Upper lobe of right lung (tissue), 1 donor: ENCODE measurements around the gene DNAJB9. TPM values are rescaled to one million over a fixed set of nuclear protein-coding genes. Genes with fewer than 3 reads are reported as not detected.

Experiments
- ATAC-seq: fragments of 200-7000 bp; cut with Tn5 transposase; one replicate; pipeline ENCODE4 v1.9.1; 2020; ENCODE audit warnings: mild to moderate bottlenecking, moderate library complexity
- DNase-seq: peaks from one replicate; pipeline ENCODE4 v3.0.0-alpha.2; 2020
- H3K27ac ChIP-seq: fragments of 200-600 bp; one replicate; pipeline ENCODE4 v1.8.0; 2022
- H3K27me3 ChIP-seq: fragments of 200-600 bp; one replicate; pipeline ENCODE4 v1.8.0; 2022; ENCODE audit warnings: mild to moderate bottlenecking
- H3K36me3 ChIP-seq: fragments of 200-600 bp; one replicate; pipeline ENCODE4 v1.8.0; 2022
- H3K4me1 ChIP-seq: fragments of 200-600 bp; one replicate; pipeline ENCODE4 v1.8.0; 2022
- H3K4me3 ChIP-seq: fragments of 200-600 bp; one replicate; pipeline ENCODE4 v1.8.0; 2022; ENCODE audit warnings: mild to moderate bottlenecking
- H3K9me3 ChIP-seq: fragments of 200-600 bp; one replicate; pipeline ENCODE4 v1.8.0; 2022
- intact Hi-C: fragments of 100-400 bp; cut with DNase I; formaldehyde crosslinking; loops from one replicate; pipeline ENCODE4 v1.11.0; 2022
- total RNA-seq: library from RNA; stranded (reverse); fragmentation: NEBNext Ultra II Directional; extraction: Animal tissue kit (Norgen Biotek cat#: 25700); gene quantifications from one replicate; pipeline ENCODE4 v1.2.1, GENCODE V29; 2021
- TF ChIP-seq, protein P1 (sequence below): fragments of 200-600 bp; IDR thresholded peaks from one replicate; pipeline ENCODE4 v1.8.0; 2022; ENCODE audit warnings: antibody characterized with exemption
- donor health status: DM: no; HTN: yes; CAD: no; lungs with severe emphysema.

Gene DNAJB9
- total RNA-seq, 1 donor from 2014 or later = 36.5 TPM

DNA sequence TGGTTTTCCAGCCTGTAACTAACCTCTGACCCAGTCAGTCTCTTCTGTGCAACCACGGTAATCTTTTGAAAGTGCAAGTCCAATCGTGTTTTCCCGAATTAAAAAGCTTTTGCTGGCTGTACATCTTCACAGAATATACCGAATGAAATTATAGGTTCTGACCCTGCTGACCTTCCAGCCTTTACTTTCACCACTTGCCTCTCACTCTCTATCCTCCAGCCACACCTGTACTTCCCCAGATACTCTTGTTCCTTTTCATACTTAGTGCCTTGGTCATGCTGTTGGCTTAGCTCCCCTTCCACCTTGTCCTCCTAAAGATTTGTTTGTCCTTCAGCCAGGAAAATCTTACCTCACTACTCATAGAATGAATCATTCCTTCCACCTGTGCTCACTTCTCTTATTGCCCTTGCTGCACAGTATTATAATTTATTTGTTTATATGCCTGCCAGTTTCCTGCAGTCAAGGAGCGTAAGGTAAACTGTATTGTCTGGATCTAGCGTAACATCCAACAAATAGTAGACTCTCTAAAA lies 41.4 kb upstream of the DNAJB9 start:
- no peak for DNase-seq
- ATAC-seq = no peak
- Histone ChIP-seq H3K27me3 (no peaks in the 10 kb centered on the region), H3K36me3 (no peaks in the 10 kb centered on the region), H3K9me3 (no peaks in the 10 kb centered on the region), H3K27ac (no peak overlapping the region), H3K4me1 (peaks cover 19% of the 10 kb centered on the region), H3K4me3 (no peak overlapping the region)
- intact Hi-C loops = no loop called here
- TF ChIP-seq, protein P1, sequence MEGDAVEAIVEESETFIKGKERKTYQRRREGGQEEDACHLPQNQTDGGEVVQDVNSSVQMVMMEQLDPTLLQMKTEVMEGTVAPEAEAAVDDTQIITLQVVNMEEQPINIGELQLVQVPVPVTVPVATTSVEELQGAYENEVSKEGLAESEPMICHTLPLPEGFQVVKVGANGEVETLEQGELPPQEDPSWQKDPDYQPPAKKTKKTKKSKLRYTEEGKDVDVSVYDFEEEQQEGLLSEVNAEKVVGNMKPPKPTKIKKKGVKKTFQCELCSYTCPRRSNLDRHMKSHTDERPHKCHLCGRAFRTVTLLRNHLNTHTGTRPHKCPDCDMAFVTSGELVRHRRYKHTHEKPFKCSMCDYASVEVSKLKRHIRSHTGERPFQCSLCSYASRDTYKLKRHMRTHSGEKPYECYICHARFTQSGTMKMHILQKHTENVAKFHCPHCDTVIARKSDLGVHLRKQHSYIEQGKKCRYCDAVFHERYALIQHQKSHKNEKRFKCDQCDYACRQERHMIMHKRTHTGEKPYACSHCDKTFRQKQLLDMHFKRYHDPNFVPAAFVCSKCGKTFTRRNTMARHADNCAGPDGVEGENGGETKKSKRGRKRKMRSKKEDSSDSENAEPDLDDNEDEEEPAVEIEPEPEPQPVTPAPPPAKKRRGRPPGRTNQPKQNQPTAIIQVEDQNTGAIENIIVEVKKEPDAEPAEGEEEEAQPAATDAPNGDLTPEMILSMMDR = no peak

DNA sequence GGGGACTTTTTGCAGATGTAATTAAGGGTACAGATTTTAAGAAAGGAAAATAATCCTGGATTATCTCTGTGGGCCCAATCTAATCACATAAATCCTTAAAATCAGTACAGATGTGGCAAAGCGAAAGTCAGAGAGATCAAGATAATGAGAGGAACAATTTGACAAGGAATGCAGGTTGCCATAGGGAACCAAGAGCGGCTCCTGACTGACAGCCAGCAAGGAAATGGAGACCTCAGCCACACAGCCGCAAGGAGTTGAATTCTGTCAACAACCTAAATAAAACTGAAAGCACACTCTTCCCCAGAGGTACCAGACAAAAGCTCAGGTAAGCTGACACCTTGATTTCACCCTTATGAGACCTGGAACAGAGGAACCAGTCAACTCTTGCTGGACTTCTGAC lies 40.3 kb upstream of the DNAJB9 start:
- TF ChIP-seq, protein P1 = no peak
- intact Hi-C loops = no loop called here
- Histone ChIP-seq H3K4me1 (peaks cover 12% of the 10 kb centered on the region), H3K9me3 (no peaks in the 10 kb centered on the region), H3K36me3 (no peaks in the 10 kb centered on the region), H3K4me3 (no peak overlapping the region), H3K27me3 (no peaks in the 10 kb centered on the region), H3K27ac (no peak overlapping the region)
- DNase-seq (no peak), ATAC-seq (no peak)

DNA sequence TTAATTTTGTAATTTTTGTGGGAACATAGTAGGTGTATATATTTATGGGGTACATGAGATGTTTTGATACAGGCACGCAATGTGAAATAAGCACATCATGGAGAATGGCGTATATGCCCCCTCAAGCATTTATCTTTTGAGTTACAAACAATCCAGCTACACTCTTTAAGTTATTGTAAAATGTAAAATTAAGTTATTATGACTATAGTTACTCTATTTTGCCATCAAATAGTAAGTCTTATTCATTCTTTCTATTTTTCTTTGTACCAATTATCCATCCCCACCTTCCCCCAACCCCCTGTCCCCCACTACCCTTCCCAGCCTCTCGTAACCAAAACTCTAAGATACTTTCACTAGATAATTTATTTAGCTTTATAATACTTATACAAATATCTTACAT lies 36.0 kb upstream of the DNAJB9 start:
- ATAC-seq (no peak), DNase-seq (no peak)
- H3K27me3 ChIP-seq = no peaks in the 10 kb centered on the region
- intact Hi-C loops = no loop called here
- no peaks in the 10 kb centered on the region for H3K9me3 ChIP-seq
- H3K4me3 ChIP-seq = no peak overlapping the region
- TF ChIP-seq, protein P1 = no peak
- H3K4me1 ChIP-seq = no peaks in the 10 kb centered on the region
- H3K27ac ChIP-seq = no peak overlapping the region
- H3K36me3 ChIP-seq = no peaks in the 10 kb centered on the region

DNA sequence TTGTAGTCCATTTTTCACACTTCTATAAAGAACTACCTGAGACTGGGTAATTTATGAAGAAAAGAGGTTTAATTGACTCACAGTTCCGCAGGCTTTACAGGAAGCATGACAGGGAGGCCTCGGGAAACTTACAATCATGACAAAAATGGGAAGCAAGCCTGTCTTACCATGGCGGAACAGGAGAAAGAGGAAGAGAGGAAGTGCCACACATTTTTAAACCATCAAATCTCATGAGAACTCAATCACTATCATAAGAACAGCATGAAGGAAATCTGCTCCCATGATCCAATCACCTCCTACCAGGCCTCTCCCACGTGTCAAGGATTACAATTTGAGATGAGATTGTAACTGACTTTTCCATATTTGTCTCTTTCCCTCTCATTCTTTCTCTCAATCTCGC lies 34.4 kb upstream of the DNAJB9 start:
- Histone ChIP-seq H3K27me3 (no peaks in the 10 kb centered on the region), H3K36me3 (no peaks in the 10 kb centered on the region), H3K9me3 (no peaks in the 10 kb centered on the region), H3K27ac (no peak overlapping the region), H3K4me3 (no peak overlapping the region), H3K4me1 (no peaks in the 10 kb centered on the region)
- DNase-seq = no peak
- no peak for ATAC-seq
- intact Hi-C loops = no loop called here
- TF ChIP-seq, protein P1 = no peak

DNA sequence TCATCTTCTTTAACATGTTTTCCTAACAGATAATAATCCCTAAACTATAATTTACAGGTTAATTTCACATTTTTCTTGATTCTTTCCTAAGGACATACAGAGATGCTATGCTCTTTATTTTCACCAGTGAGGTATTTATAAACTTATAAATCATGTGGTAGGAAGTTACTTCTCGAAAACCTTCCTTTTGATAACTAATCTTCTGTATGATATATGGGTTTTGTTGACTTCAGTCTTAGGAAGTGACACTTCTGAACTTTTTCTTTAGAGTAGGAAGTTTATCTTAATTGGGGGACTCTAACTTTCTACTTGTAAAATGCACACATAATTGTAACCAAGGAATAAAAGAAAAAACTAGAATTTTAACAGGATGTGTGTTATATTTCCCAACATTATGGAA lies 33.9 kb upstream of the DNAJB9 start:
- H3K27me3 ChIP-seq = no peaks in the 10 kb centered on the region

More for the DNA sequence above, 33.9 kb upstream of the DNAJB9 start:
- Histone ChIP-seq H3K36me3 (no peaks in the 10 kb centered on the region), H3K4me3 (no peak overlapping the region), H3K4me1 (no peaks in the 10 kb centered on the region), H3K9me3 (no peaks in the 10 kb centered on the region), H3K27ac (no peak overlapping the region)
- intact Hi-C loops = no loop called here
- ATAC-seq = no peak
- TF ChIP-seq, protein P1 = no peak
- DNase-seq = no peak
